22Rv1 (cell line): ENCODE data around the gene TLCD4.

Source experiments
- CTCF ChIP-seq: fragments of 450-650 bp; IDR thresholded peaks from 2 replicates; pipeline ENCODE4 v1.5.1; 2017; ENCODE audit warnings: mild to moderate bottlenecking
- ZFX ChIP-seq: fragments of 450-650 bp; IDR thresholded peaks from 2 replicates; pipeline ENCODE4 v1.6.1; 2017; ENCODE audit warnings: antibody characterized with exemption, borderline replicate concordance

- TF ChIP-seq CTCF = no peak
- no peak for TF ChIP-seq ZFX
Measured at GRCh38 chr1:95098196-95098595, 19.0 kb upstream of the TLCD4 start.
